ENCODE data around the gene THEM5. TPM values are rescaled to one million over a fixed set of nuclear protein-coding genes. Genes with fewer than 3 reads are reported as not detected.
A peak's percentile ranks its signal among the peaks of the same experiment; 100 is the strongest.

Gene THEM5
- total and polyA plus RNA-seq, 2 experiments from 2014 or later: not detected

DNA sequence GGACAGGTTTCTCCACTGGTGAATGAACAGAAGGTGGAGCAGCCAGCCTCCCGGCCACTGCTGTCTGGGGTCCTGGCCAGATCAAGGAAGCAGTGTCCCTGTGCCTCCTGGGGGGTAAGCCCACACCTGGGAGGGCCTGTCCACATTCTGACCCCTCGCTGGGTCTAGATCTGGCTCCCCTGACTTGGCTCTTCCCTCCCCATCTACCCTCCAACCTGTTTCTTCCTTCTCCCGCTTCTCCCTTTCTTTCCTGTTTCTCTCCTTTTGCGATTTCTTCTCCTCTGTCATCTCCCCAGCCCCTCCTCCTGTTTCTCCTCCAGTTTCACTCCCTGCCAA, 22.3 kb downstream of the THEM5 start:
- WGBS, 2 experiments (ENCODE audit: low coverage in 1 of 2, low lambda C conversion rate in 2 of 2, missing lambda C conversion rate in 2 of 2): 71 to 78% methylated on average over 4 of the region's 4 CpGs
- in situ Hi-C loops (cut with MboI): no loop called here

DNA sequence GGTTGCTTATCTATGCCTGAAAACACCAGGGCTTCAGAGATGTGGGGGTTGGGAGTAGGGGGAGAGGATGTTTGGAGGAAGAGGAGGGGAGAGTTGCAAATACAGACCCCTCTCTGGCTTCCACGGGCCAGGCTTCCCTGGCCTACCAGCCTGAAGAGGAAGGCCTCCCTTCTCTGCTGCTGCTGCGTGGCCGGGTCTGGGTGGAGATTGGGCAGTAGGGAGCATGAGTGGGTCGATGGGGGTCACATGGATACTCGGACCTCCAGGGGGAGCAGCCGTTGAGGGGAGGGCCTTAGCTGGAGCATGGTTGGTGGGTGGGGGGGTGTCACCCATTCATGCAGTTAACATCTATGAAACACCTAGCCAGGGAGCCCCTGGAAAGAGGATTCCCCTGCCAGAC, 23.5 kb downstream of the THEM5 start:
- Histone ChIP-seq H2AFZ (no peak overlapping the region), H3K9me2 (ENCODE audit: insufficient read depth) (no peaks in the 10 kb centered on the region), H3K27me3 (replicated peaks; ENCODE audit: insufficient read depth) (no peaks in the 10 kb centered on the region), H4K20me1 (ENCODE audit: insufficient read depth) (no peaks in the 10 kb centered on the region), H3K4me1 (ENCODE audit: insufficient read depth) (no peaks in the 10 kb centered on the region), H3K9ac (no peak overlapping the region), H3K27ac (no peak overlapping the region), H3K36me3 (ENCODE audit: low read depth) (no peaks in the 10 kb centered on the region), H3K4me3 (no peak overlapping the region), H3K4me2 (ENCODE audit: unreplicated experiment) (no peak overlapping the region), H3K9me3 (ENCODE audit: low read depth) (no peaks in the 10 kb centered on the region), H3F3A (ENCODE audit: insufficient read depth) (no peaks in the 10 kb centered on the region), H3K79me2 (ENCODE audit: insufficient read depth) (no peaks in the 10 kb centered on the region)
- in situ Hi-C loops (cut with MboI): no loop called here
- WGBS, 2 experiments (ENCODE audit: low coverage in 1 of 2, low lambda C conversion rate in 2 of 2, missing lambda C conversion rate in 2 of 2): 46 to 62% methylated on average over 6 of the region's 6 CpGs
- no peak for DNase-seq
- TF ChIP-seq EZH2phosphoT487 (IDR thresholded peaks at IDR 0.05; ENCODE audit: insufficient read depth, low read depth) (no peak), EZH2 (IDR thresholded peaks at IDR 0.05; ENCODE audit: insufficient read depth, poor library complexity, severe bottlenecking) (no peak)

More for the DNA sequence above, 22.3 kb downstream of the THEM5 start:
- Histone ChIP-seq H3K79me2 (ENCODE audit: insufficient read depth) (no peaks in the 10 kb centered on the region), H3K36me3 (ENCODE audit: low read depth) (no peaks in the 10 kb centered on the region), H3K27ac (no peak overlapping the region), H2AFZ (no peak overlapping the region), H3K9ac (no peak overlapping the region), H3F3A (ENCODE audit: insufficient read depth) (no peaks in the 10 kb centered on the region), H3K4me2 (ENCODE audit: unreplicated experiment) (no peak overlapping the region), H3K9me2 (ENCODE audit: insufficient read depth) (no peaks in the 10 kb centered on the region), H4K20me1 (ENCODE audit: insufficient read depth) (no peaks in the 10 kb centered on the region), H3K9me3 (ENCODE audit: low read depth) (no peaks in the 10 kb centered on the region), H3K4me3 (no peak overlapping the region), H3K27me3 (replicated peaks; ENCODE audit: insufficient read depth) (no peaks in the 10 kb centered on the region), H3K4me1 (ENCODE audit: insufficient read depth) (no peaks in the 10 kb centered on the region)
- no peak for DNase-seq
- TF ChIP-seq EZH2phosphoT487 (IDR thresholded peaks at IDR 0.05; ENCODE audit: insufficient read depth, low read depth) (no peak), EZH2 (IDR thresholded peaks at IDR 0.05; ENCODE audit: insufficient read depth, poor library complexity, severe bottlenecking) (no peak)

DNA sequence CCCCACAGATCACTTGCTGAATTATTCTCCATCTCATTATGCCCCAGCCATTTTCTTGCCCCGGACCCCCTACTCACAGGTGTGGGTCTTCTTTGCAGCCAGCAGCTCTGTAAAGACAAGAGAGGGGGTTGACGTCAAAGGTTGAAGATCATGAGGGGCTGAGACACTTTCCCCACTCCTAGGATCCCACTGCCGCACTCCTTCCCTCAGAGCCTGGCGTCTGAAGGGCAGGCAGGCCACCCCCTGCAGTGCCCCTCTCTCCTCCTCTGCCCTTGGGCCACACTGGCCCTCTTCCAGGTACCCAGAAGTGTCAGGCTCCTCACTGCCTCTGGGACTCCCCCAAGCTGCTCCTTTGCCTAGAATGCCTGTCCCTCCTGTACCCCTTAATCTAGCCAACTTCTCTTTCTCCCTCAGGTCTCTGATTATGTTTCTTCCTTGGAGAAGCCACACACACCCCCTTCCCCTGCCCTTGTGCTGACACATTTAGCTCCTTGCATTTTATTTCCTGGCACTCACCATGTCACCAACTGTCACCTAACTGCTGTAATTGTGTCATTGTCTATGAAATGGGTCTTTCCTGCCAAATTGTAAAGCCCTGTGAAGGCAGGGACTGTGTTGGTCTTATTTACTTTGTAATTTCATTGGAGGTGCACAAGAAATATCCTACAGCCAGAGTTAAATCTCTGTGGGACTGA, 24.0 kb downstream of the THEM5 start:
- no peaks in the 10 kb centered on the region for H3K9me2 ChIP-seq (ENCODE audit: insufficient read depth)
- no peak for DNase-seq
- no peaks in the 10 kb centered on the region for H3K9me3 ChIP-seq (ENCODE audit: low read depth)
- H3K27me3 ChIP-seq (replicated peaks; ENCODE audit: insufficient read depth): no peaks in the 10 kb centered on the region
- no peaks in the 10 kb centered on the region for H3K36me3 ChIP-seq (ENCODE audit: low read depth)
- H3K4me3 ChIP-seq: no peak overlapping the region
- H2AFZ ChIP-seq: no peak overlapping the region
- no peak overlapping the region for H3K9ac ChIP-seq
- no peaks in the 10 kb centered on the region for H3K79me2 ChIP-seq (ENCODE audit: insufficient read depth)
- 61 to 74% methylated on average over 4 of the region's 4 CpGs for WGBS, 2 experiments (ENCODE audit: low coverage in 1 of 2, low lambda C conversion rate in 2 of 2, missing lambda C conversion rate in 2 of 2)
- no peaks in the 10 kb centered on the region for H4K20me1 ChIP-seq (ENCODE audit: insufficient read depth)
- TF ChIP-seq EZH2 (IDR thresholded peaks at IDR 0.05; ENCODE audit: insufficient read depth, poor library complexity, severe bottlenecking): no peak
- TF ChIP-seq EZH2phosphoT487 (IDR thresholded peaks at IDR 0.05; ENCODE audit: insufficient read depth, low read depth): no peak
- in situ Hi-C loops (cut with MboI): no loop called here
- no peak overlapping the region for H3K4me2 ChIP-seq (ENCODE audit: unreplicated experiment)
- no peak overlapping the region for H3K27ac ChIP-seq
- H3F3A ChIP-seq (ENCODE audit: insufficient read depth): no peaks in the 10 kb centered on the region
- no peaks in the 10 kb centered on the region for H3K4me1 ChIP-seq (ENCODE audit: insufficient read depth)

DNA sequence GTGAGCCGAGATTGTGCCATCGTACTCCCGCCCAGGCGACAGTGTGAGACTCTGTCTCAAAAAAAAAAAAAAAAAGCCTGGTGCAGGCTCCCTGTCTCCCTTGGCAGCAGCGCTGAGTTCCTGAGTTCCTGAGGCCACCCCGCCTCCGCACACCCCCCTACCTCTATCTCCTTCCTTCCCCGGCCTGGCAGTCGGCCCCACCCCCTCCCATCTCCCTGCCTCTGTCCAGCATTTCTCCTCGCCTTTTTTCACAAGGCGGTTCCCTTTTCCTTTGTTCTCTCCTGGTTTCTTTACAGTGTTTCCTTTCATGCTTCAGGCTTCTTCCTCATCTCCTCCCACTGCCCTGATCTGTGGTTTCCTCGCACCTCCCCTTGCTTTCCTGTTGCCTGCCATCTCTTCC, 24.6 kb downstream of the THEM5 start:
- Histone ChIP-seq H3K79me2 (ENCODE audit: insufficient read depth) (no peaks in the 10 kb centered on the region), H3K4me1 (ENCODE audit: insufficient read depth) (no peaks in the 10 kb centered on the region), H3K9me2 (ENCODE audit: insufficient read depth) (no peaks in the 10 kb centered on the region), H3K4me3 (no peak overlapping the region), H4K20me1 (ENCODE audit: insufficient read depth) (no peaks in the 10 kb centered on the region), H3K27me3 (replicated peaks; ENCODE audit: insufficient read depth) (no peaks in the 10 kb centered on the region), H3K4me2 (ENCODE audit: unreplicated experiment) (no peak overlapping the region), H2AFZ (no peak overlapping the region), H3F3A (ENCODE audit: insufficient read depth) (no peaks in the 10 kb centered on the region), H3K36me3 (ENCODE audit: low read depth) (no peaks in the 10 kb centered on the region), H3K9ac (no peak overlapping the region), H3K27ac (no peak overlapping the region), H3K9me3 (ENCODE audit: low read depth) (no peaks in the 10 kb centered on the region)
- DNase-seq: peak; percentile 32
- TF ChIP-seq EZH2phosphoT487 (IDR thresholded peaks at IDR 0.05; ENCODE audit: insufficient read depth, low read depth) (no peak), EZH2 (IDR thresholded peaks at IDR 0.05; ENCODE audit: insufficient read depth, poor library complexity, severe bottlenecking) (no peak)
- 38 to 42% methylated on average over 7 to 11 of the region's 12 CpGs for WGBS, 2 experiments (ENCODE audit: low coverage in 1 of 2, low lambda C conversion rate in 2 of 2, missing lambda C conversion rate in 2 of 2)
- in situ Hi-C loops (cut with MboI): no loop called here
